Loucy (cell line): Measurements from ENCODE around the gene KANSL1L.
"Not testable (repeated sequence)": the region's sequence is repeated elsewhere in the genome, so short reads cannot be mapped to it uniquely, and the experiment has no call there.

Source experiments
- CTCF ChIP-seq: fragments of 200-600 bp; sonication (generic); conservative IDR thresholded peaks from 2 replicates; pipeline ENCODE4 v1.5.1; 2014; ENCODE audit warnings: mild to moderate bottlenecking, antibody characterized with exemption, low read length
- EZH2phosphoT487 ChIP-seq: fragments of 200-600 bp; IDR thresholded peaks from 2 replicates; pipeline ENCODE4 v1.6.1; 2018; ENCODE audit warnings: antibody characterized with exemption, mild to moderate bottlenecking, moderate library complexity, borderline replicate concordance

GRCh38 chr2:210177115-210177514, 5.9 kb upstream of the KANSL1L start:
- TF ChIP-seq CTCF, EZH2phosphoT487: not testable (repeated sequence)
